ENCODE data around the gene HACD2.

Gene HACD2

DNA sequence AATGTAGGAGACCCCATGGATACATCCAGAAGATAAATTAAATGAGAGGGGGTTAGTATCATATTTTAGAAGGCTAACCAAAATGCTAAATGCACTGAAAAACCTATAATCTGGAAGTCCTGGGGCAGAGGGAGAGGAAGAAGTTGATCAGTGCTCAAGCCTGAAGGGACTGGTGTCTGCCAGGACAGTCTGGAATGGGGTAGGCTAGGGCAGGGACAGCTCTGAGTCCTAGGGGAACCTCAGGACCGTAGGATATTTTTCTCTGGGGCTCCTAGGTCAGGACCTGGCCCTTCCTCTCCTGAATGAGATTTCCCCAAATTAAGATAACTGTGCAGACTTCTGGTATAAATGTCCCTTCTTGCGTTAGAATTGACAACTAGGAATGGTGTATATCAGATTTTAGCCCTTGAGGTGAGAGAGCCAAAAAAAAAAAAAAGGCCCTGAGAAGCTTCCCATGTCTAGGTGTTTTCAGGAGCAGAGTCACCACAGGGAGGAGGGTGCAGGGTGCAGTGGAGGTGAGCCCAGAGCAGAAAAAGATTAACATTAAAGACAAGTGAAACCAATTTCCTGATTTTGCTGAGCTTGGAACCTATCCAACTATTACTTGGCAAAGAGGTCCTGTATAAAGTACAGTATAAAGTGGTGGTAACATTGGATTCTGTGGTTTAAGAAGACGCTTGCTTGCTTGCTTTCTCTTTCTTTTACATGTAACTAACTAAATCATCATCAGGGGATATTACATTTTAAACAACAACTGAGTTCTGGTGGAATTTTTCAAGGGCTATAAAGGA is 63.5 kb downstream of the HACD2 start:
- Histone ChIP-seq H3K4me3 (replicated peaks; ENCODE audit: low read depth, low read length) (no peak overlapping the region), H3K27me3 (replicated peaks; ENCODE audit: control insufficient read depth, insufficient read depth, low read length) (no peaks in the 10 kb centered on the region), H3K36me3 (ENCODE audit: control insufficient read depth, insufficient read depth, low read length) (no peaks in the 10 kb centered on the region)
- TF ChIP-seq CTCF (IDR thresholded peaks at IDR 0.05; ENCODE audit: insufficient read depth, low read length, poor library complexity, severe bottlenecking) = no peak
- no peak for DNase-seq (ENCODE audit: extremely low read depth, insufficient read length)

DNA sequence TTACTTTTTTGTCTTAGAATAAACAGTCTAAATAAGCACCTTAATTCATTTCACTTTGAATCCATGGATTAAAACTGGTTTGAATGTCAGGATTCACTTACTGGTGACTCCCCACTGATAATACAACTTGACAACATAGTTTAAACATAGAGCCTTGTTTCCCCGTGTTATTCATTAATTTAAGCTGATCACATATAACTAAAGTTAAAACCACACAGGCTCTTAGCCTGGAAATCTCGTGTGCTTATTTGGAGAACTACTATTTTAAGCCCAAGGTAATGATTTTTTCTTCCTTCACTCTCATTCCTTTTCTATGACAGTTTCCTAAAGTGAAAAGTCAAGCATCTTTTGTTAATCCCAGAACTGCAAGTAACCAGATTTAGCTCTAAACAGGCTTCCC is 64.2 kb downstream of the HACD2 start:
- TF ChIP-seq CTCF (IDR thresholded peaks at IDR 0.05; ENCODE audit: insufficient read depth, low read length, poor library complexity, severe bottlenecking) = no peak
- H3K4me3 ChIP-seq (replicated peaks; ENCODE audit: low read depth, low read length) = no peak overlapping the region
- DNase-seq (ENCODE audit: extremely low read depth, insufficient read length) = no peak
- no peaks in the 10 kb centered on the region for H3K27me3 ChIP-seq (replicated peaks; ENCODE audit: control insufficient read depth, insufficient read depth, low read length)
- no peaks in the 10 kb centered on the region for H3K36me3 ChIP-seq (ENCODE audit: control insufficient read depth, insufficient read depth, low read length)

GRCh38 chr3:123518892-123519485 is 65.9 kb downstream of the HACD2 start:
- Histone ChIP-seq H3K27me3 (replicated peaks; ENCODE audit: control insufficient read depth, insufficient read depth, low read length) (no peaks in the 10 kb centered on the region), H3K36me3 (ENCODE audit: control insufficient read depth, insufficient read depth, low read length) (no peaks in the 10 kb centered on the region), H3K4me3 (replicated peaks; ENCODE audit: low read depth, low read length) (no peak overlapping the region)
- no peak for TF ChIP-seq CTCF (IDR thresholded peaks at IDR 0.05; ENCODE audit: insufficient read depth, low read length, poor library complexity, severe bottlenecking)
- no peak for DNase-seq (ENCODE audit: extremely low read depth, insufficient read length)

DNA sequence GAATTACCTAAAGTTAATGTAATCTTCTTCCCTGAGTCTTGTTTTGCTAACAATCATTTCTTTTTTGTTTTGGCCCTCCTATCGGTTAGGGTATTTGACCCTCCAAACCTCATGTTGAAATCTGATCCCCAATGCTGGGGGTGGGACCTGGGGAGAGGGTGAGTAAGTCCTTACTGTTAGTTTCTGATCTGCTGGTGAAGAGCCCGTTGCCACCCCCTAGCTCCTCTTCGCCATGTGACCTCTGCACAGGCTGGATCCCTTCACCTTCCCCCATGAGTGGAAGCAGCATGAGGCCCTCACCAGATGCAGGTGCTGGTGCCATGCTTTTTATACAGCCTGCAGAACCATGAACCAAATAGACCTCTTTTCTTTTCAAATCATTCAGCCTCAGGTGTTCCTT is 73.1 kb downstream of the HACD2 start:
- no peaks in the 10 kb centered on the region for H3K36me3 ChIP-seq (ENCODE audit: control insufficient read depth, insufficient read depth, low read length)
- no peak for TF ChIP-seq CTCF (IDR thresholded peaks at IDR 0.05; ENCODE audit: insufficient read depth, low read length, poor library complexity, severe bottlenecking)
- no peak overlapping the region for H3K4me3 ChIP-seq (replicated peaks; ENCODE audit: low read depth, low read length)
- DNase-seq (ENCODE audit: extremely low read depth, insufficient read length) = no peak
- no peaks in the 10 kb centered on the region for H3K27me3 ChIP-seq (replicated peaks; ENCODE audit: control insufficient read depth, insufficient read depth, low read length)

GRCh38 chr3:123511084-123511483 is 73.8 kb downstream of the HACD2 start:
- no peak overlapping the region for H3K4me3 ChIP-seq (replicated peaks; ENCODE audit: low read depth, low read length)
- H3K36me3 ChIP-seq (ENCODE audit: control insufficient read depth, insufficient read depth, low read length) = no peaks in the 10 kb centered on the region
- no peaks in the 10 kb centered on the region for H3K27me3 ChIP-seq (replicated peaks; ENCODE audit: control insufficient read depth, insufficient read depth, low read length)
- DNase-seq (ENCODE audit: extremely low read depth, insufficient read length) = no peak
- TF ChIP-seq CTCF (IDR thresholded peaks at IDR 0.05; ENCODE audit: insufficient read depth, low read length, poor library complexity, severe bottlenecking) = no peak
